GM23248 (cell line): Measurements from ENCODE around the gene MKKS. TPM values are rescaled to one million over a fixed set of nuclear protein-coding genes. Genes with fewer than 3 reads are reported as not detected.

Experiments
- DNase-seq: peaks from one replicate; pipeline ENCODE4 v3.0.0-alpha.2; 2015
- H2AFZ ChIP-seq: fragments of 200-600 bp; sonication (generic); 2 replicates; pipeline ENCODE4 v1.6.1; 2016; ENCODE audit warnings: antibody characterized with exemption
- H3F3A ChIP-seq: fragments of 200-600 bp; sonication (generic); 2 replicates; pipeline ENCODE4 v1.6.1; 2016; ENCODE audit warnings: mild to moderate bottlenecking, antibody characterized with exemption, mixed run types; ENCODE audit not compliant: insufficient read depth
- H3K27ac ChIP-seq: fragments of 200-600 bp; sonication (generic); 2 replicates; pipeline ENCODE4 v1.5.1; 2016; ENCODE audit warnings: mild to moderate bottlenecking
- H3K27me3 ChIP-seq: fragments of 200-600 bp; sonication (generic); replicated peaks from 2 replicates; pipeline ENCODE4 v1.6.1; 2016; ENCODE audit warnings: mild to moderate bottlenecking; ENCODE audit not compliant: insufficient read depth
- H3K36me3 ChIP-seq: fragments of 200-600 bp; sonication (generic); 2 replicates; pipeline ENCODE4 v1.6.1; 2016; ENCODE audit warnings: low read depth, mild to moderate bottlenecking
- H3K4me1 ChIP-seq: fragments of 200-600 bp; sonication (generic); 2 replicates; pipeline ENCODE4 v1.6.1; 2016; ENCODE audit warnings: mild to moderate bottlenecking; ENCODE audit not compliant: insufficient read depth
- H3K4me2 ChIP-seq: fragments of 200-600 bp; sonication (generic); one replicate; pipeline ENCODE4 v1.6.1; 2016; ENCODE audit warnings: mild to moderate bottlenecking; ENCODE audit not compliant: unreplicated experiment
- H3K4me3 ChIP-seq: fragments of 200-600 bp; sonication (generic); 2 replicates; pipeline ENCODE4 v1.5.1; 2016; ENCODE audit warnings: mild to moderate bottlenecking
- H3K79me2 ChIP-seq: fragments of 200-600 bp; sonication (generic); 2 replicates; pipeline ENCODE4 v1.6.1; 2016; ENCODE audit warnings: mild to moderate bottlenecking; ENCODE audit not compliant: insufficient read depth
- H3K9ac ChIP-seq: fragments of 200-600 bp; sonication (generic); 2 replicates; pipeline ENCODE4 v1.6.1; 2016; ENCODE audit warnings: mild to moderate bottlenecking
- H3K9me2 ChIP-seq: fragments of 200-600 bp; sonication (generic); 2 replicates; pipeline ENCODE4 v1.6.1; 2016; ENCODE audit warnings: mixed run types, mild to moderate bottlenecking, moderate library complexity; ENCODE audit not compliant: insufficient read depth
- H3K9me3 ChIP-seq: fragments of 200-600 bp; sonication (generic); one replicate; pipeline ENCODE4 v1.6.1; 2017; ENCODE audit warnings: low read depth
- H4K20me1 ChIP-seq: fragments of 200-600 bp; sonication (generic); 2 replicates; pipeline ENCODE4 v1.6.0; 2016; ENCODE audit not compliant: insufficient read depth
- EZH2 ChIP-seq: fragments of 200-600 bp; sonication (generic); IDR thresholded peaks from 2 replicates; pipeline ENCODE4 v1.6.1; 2018; ENCODE audit warnings: antibody characterized with exemption, mild to moderate bottlenecking; ENCODE audit not compliant: insufficient read depth, poor library complexity, severe bottlenecking
- EZH2phosphoT487 ChIP-seq: fragments of 200-600 bp; sonication (generic); IDR thresholded peaks from 2 replicates; pipeline ENCODE4 v1.6.1; 2018; ENCODE audit warnings: antibody characterized with exemption, moderate library complexity, mild to moderate bottlenecking, low read depth; ENCODE audit not compliant: insufficient read depth
- WGBS, 2 experiments: methylation state at CpG; one replicate each; pipeline ENCODE4 v1.1.6; 2015 to 2017; ENCODE audit warnings: low lambda C conversion rate in 2 of 2, low coverage in 1 of 2; ENCODE audit errors: missing lambda C conversion rate in 2 of 2; 5-methylcytosine and 5-hydroxymethylcytosine counted together
- in situ Hi-C: fragments of 300-500 bp; cut with MboI; formaldehyde crosslinking; loops from 2 replicates; pipeline ENCODE4 v1.15.0; 2020
- polyA plus RNA-seq: library from polyadenylated mRNA; unstranded; fragments of >200 nt; fragmentation: Nextera tagmentation; extraction: Ambion mirVana; gene quantifications from 2 replicates; pipeline ENCODE4 v1.2.1, GENCODE V29; 2016
- total RNA-seq: library from RNA; depleted of rRNA; stranded (reverse); fragments of >200 nt; shearing (Covaris generic); gene quantifications from 2 replicates; pipeline ENCODE4 v1.2.3, GENCODE V29; 2014

The MKKS gene
- total and polyA plus RNA-seq, 2 experiments from 2014 or later = 9.8 to 17.8 TPM

DNA sequence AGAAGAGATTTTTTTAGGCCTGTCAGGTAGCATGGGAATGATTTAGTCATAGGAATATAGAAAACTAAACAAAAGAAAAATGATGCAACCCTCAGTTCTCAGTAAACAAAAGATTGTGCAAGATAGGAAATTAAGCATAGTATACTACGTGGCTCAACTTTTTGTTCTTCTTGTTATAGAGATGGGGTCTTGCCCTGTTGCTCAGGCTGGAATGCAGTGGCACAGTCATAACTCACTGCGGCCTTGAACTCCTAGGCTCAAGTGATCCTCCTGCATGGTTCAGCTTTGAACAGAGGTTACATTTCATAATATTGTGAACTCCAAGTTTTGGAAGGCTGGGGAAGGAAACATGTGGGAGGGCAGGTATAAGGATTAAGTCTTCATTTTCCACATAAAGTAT, 29.6 kb upstream of the MKKS start:
- H4K20me1 ChIP-seq = no peaks in the 10 kb centered on the region
- H3K4me1 ChIP-seq = peaks cover 11% of the 10 kb centered on the region
- no peak overlapping the region for H3K4me2 ChIP-seq
- no peak for DNase-seq
- no peak for TF ChIP-seq EZH2
- no peak for TF ChIP-seq EZH2phosphoT487
- no peak overlapping the region for H3K4me3 ChIP-seq
- no peak overlapping the region for H2AFZ ChIP-seq
- H3K36me3 ChIP-seq = no peaks in the 10 kb centered on the region
- no peaks in the 10 kb centered on the region for H3K9me3 ChIP-seq
- H3K27ac ChIP-seq = no peak overlapping the region
- no peaks in the 10 kb centered on the region for H3K27me3 ChIP-seq
- peaks cover 16% of the 10 kb centered on the region for H3F3A ChIP-seq
- H3K9me2 ChIP-seq = no peaks in the 10 kb centered on the region
- in situ Hi-C loops = loop anchor here (10.0 to 25.0 kb wide), 2 partner anchors 799 to 1081 kb away; no protein-coding TSS in a partner anchor
- WGBS, 2 experiments = 89 to 95% methylated on average over 2 of the region's 2 CpGs
- no peak overlapping the region for H3K9ac ChIP-seq
- H3K79me2 ChIP-seq = peaks cover 5% of the 10 kb centered on the region

DNA sequence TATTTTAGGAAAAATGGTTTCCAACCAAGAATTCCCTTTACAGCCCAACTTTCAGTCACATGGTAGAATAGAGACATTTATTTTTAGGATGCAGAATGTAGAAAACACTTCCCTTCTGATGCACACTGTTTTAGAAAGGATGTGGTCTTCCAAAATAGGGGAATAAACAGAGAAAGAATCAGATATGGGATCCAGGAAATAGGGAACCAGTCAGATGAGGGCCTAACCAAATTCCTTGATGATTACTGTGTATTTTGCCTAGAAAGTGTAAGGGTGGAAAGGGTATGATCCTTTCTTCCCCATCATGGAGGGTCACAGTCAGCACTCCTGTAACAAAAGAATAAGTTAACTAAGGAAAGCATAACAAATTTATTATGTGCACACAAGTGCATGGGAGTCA, 28.5 kb upstream of the MKKS start:
- no peaks in the 10 kb centered on the region for H3K9me2 ChIP-seq
- H4K20me1 ChIP-seq = no peaks in the 10 kb centered on the region
- peaks cover 5% of the 10 kb centered on the region; the same call in 1 of the 2 replicates for H3F3A ChIP-seq
- H2AFZ ChIP-seq = no peak overlapping the region
- no peak overlapping the region for H3K4me2 ChIP-seq
- no peaks in the 10 kb centered on the region for H3K27me3 ChIP-seq
- no peaks in the 10 kb centered on the region for H3K9me3 ChIP-seq
- no peak overlapping the region for H3K4me3 ChIP-seq
- H3K27ac ChIP-seq = no peak overlapping the region
- no peak overlapping the region for H3K9ac ChIP-seq
- TF ChIP-seq EZH2phosphoT487 (no peak), EZH2 (no peak)
- peaks cover 5% of the 10 kb centered on the region for H3K79me2 ChIP-seq
- H3K36me3 ChIP-seq = no peaks in the 10 kb centered on the region
- in situ Hi-C loops = loop anchor here (10.0 to 25.0 kb wide), 2 partner anchors 800 to 1082 kb away; no protein-coding TSS in a partner anchor
- no peaks in the 10 kb centered on the region for H3K4me1 ChIP-seq
- no peak for DNase-seq

DNA sequence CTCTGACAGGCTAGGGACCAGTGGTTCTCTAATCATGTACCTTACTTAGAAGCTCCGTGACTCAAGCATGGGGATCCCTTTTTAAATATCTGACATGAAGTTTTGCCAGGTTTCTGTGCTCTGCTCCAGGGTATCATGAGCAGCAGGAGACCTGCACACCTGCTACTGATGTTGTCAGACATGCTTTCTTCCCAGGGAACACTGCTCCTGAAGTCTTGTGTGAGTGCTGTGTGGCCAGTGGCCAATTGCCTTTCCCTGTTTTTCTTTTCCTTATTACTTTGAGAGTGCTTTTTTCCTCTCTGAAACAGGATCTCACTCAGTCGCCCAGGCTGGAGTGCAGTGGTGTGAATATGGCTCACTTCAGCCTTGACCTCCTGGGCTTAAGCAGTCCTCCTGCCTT, 27.5 kb upstream of the MKKS start:
- TF ChIP-seq EZH2 = no peak
- TF ChIP-seq EZH2phosphoT487 = no peak
- Histone ChIP-seq H4K20me1 (no peaks in the 10 kb centered on the region), H3K36me3 (no peaks in the 10 kb centered on the region), H3K4me3 (no peak overlapping the region), H3K27ac (no peak overlapping the region), H2AFZ (no peak overlapping the region), H3K79me2 (peaks cover 5% of the 10 kb centered on the region), H3K9me3 (no peaks in the 10 kb centered on the region), H3K9ac (no peak overlapping the region), H3K4me2 (no peak overlapping the region), H3K4me1 (no peaks in the 10 kb centered on the region), H3K27me3 (no peaks in the 10 kb centered on the region), H3F3A (no peaks in the 10 kb centered on the region), H3K9me2 (no peaks in the 10 kb centered on the region)
- WGBS, 2 experiments = 97% methylated on average over 2 of the region's 2 CpGs
- in situ Hi-C loops = loop anchor here (10.0 to 25.0 kb wide), 2 partner anchors 801 to 1083 kb away; no protein-coding TSS in a partner anchor
- DNase-seq = no peak

DNA sequence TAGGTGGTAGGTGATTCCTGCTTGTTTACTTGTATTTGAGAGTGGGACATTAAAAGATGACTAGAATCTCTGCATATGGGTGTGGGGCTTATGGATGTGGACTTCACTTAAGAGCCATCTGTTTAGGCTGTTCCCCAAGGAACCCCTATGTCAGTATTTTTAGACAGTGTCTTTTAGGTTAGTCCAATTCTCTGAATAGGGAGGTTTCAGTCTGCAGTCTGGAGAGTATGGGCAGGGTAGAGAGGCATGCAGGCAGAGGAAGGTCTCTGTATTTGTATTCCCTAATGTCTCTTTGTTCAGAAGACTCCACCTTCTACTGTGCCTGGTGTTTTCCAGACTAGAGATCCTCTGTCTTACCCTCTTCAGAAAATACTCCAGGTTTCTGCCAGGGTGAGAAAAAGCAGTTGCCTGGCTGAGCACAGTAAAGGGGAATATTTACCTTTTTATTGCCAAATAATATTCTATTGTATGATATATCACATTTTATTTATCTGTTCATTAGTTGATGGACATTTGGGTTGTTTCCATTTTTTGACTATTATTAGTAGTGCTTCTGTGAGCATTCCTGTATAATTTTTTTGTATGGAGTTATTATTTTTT, 20.2 kb upstream of the MKKS start:
- no peaks in the 10 kb centered on the region for H3K9me3 ChIP-seq

DNA sequence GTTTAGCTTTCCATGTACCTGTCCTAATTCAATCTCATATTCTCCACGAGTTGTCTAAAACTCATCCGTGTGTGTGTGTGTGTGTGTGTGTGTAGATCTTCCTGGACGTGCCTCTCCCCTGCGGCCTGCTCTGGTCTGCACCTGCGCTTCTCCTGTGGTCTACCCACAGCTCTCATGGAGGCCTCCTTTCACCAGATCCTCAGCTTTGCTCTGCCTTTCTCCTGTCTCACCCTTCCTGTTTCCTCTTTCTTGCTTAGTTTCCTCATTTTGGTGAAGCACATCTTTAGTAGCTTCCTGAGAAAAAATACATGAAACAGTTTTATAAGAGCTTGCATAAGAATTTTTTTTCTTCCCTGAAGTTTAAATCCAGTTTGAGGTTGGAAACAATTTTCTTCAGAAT, 19.2 kb upstream of the MKKS start:
- no peak for TF ChIP-seq EZH2
- no peak for TF ChIP-seq EZH2phosphoT487
- no peak overlapping the region for H3K9ac ChIP-seq
- H3K4me3 ChIP-seq = no peak overlapping the region
- H3K27me3 ChIP-seq = no peaks in the 10 kb centered on the region
- no peaks in the 10 kb centered on the region for H3K4me1 ChIP-seq
- in situ Hi-C loops = loop anchor here (25.0 kb wide), 1 partner anchor 809 kb away; no protein-coding TSS in a partner anchor
- H4K20me1 ChIP-seq = no peaks in the 10 kb centered on the region
- no peaks in the 10 kb centered on the region for H3K9me3 ChIP-seq
- no peak overlapping the region for H3K4me2 ChIP-seq
- H2AFZ ChIP-seq = no peak overlapping the region
- no peak for DNase-seq
- H3K79me2 ChIP-seq = peaks cover 3% of the 10 kb centered on the region; the same call in 1 of the 2 replicates
- H3K9me2 ChIP-seq = no peaks in the 10 kb centered on the region
- no peak overlapping the region for H3K27ac ChIP-seq
- H3K36me3 ChIP-seq = no peaks in the 10 kb centered on the region
- 78 to 83% methylated on average over 5 of the region's 5 CpGs for WGBS, 2 experiments
- no peaks in the 10 kb centered on the region for H3F3A ChIP-seq

More for the DNA sequence above, 20.2 kb upstream of the MKKS start:
- Histone ChIP-seq H4K20me1 (no peaks in the 10 kb centered on the region), H3K27ac (no peak overlapping the region), H3F3A (no peaks in the 10 kb centered on the region), H3K27me3 (no peaks in the 10 kb centered on the region), H3K4me1 (no peaks in the 10 kb centered on the region), H3K4me2 (no peak overlapping the region), H3K79me2 (no peaks in the 10 kb centered on the region; the same call in 1 of the 2 replicates), H2AFZ (no peak overlapping the region), H3K4me3 (no peak overlapping the region), H3K36me3 (no peaks in the 10 kb centered on the region), H3K9ac (no peak overlapping the region), H3K9me2 (no peaks in the 10 kb centered on the region)
- in situ Hi-C loops = loop anchor here (25.0 kb wide), 1 partner anchor 808 kb away; no protein-coding TSS in a partner anchor
- TF ChIP-seq EZH2phosphoT487 (no peak), EZH2 (no peak)
- DNase-seq = no peak
